Activated gamma-delta T cell treated with Interleukin-2 at 50 U/mL for 16 hours (primary cell): ENCODE data around the gene PARVB.

ENCODE experiments used
- DNase-seq: peaks from one replicate; pipeline ENCODE4 v3.0.0-alpha.2; 2020

The PARVB gene

GRCh38 chr22:44024288-44024921, at the start of gene PARVB:
TSS of gene PARVB (plus strand) at chr22:44024302. CDS start at chr22:44024340, 38 bp downstream.
- no peak for DNase-seq

- no peak for DNase-seq
Observed at GRCh38 chr22:43975041-43975440, 49.1 kb upstream of the PARVB start.

GRCh38 chr22:43976861-43977795, 47.0 kb upstream of the PARVB start:
- no peak for DNase-seq

GRCh38 chr22:43978558-43978957, 45.5 kb upstream of the PARVB start:
- DNase-seq: no peak

GRCh38 chr22:43980579-43980978, 43.5 kb upstream of the PARVB start:
- no peak for DNase-seq

GRCh38 chr22:43980996-43981395, 43.1 kb upstream of the PARVB start:
- DNase-seq: no peak

GRCh38 chr22:43983808-43984207, 40.3 kb upstream of the PARVB start:
- no peak for DNase-seq

- no peak for DNase-seq
Observed at GRCh38 chr22:43985532-43985931, 38.6 kb upstream of the PARVB start.

- no peak for DNase-seq
Observed at GRCh38 chr22:43988116-43988820, 35.8 kb upstream of the PARVB start.

- DNase-seq: no peak
Observed at GRCh38 chr22:43988960-43989359, 35.1 kb upstream of the PARVB start.

- DNase-seq: no peak
Observed at GRCh38 chr22:43990044-43990443, 34.1 kb upstream of the PARVB start.

GRCh38 chr22:43991316-43992020, 32.6 kb upstream of the PARVB start:
- DNase-seq: no peak

GRCh38 chr22:43992331-43992821, 31.7 kb upstream of the PARVB start:
- no peak for DNase-seq

- DNase-seq: peak; percentile 61
Observed at GRCh38 chr22:43993072-43993760, 30.9 kb upstream of the PARVB start.

- DNase-seq: no peak
Observed at GRCh38 chr22:43994006-43994405, 30.1 kb upstream of the PARVB start.

- no peak for DNase-seq
Observed at GRCh38 chr22:43994416-43994815, 29.7 kb upstream of the PARVB start.

GRCh38 chr22:43995057-43995685, 28.9 kb upstream of the PARVB start:
- no peak for DNase-seq

GRCh38 chr22:43995798-43996169, 28.3 kb upstream of the PARVB start:
- DNase-seq: no peak

GRCh38 chr22:43996170-43996980, 27.7 kb upstream of the PARVB start:
- peak; percentile 69 for DNase-seq

GRCh38 chr22:43996981-43997265, 27.2 kb upstream of the PARVB start:
- no peak for DNase-seq

GRCh38 chr22:43998679-43999264, 25.3 kb upstream of the PARVB start:
- DNase-seq: no peak
